IMR-90 (cell line): ENCODE data around the gene IRF5. TPM values are rescaled to one million over a fixed set of nuclear protein-coding genes. Genes with fewer than 3 reads are reported as not detected.

ENCODE experiments used
- ATAC-seq: fragments of 200-7000 bp; cut with Tn5 transposase; 2 replicates; pipeline ENCODE4 v1.9.1; 2020; ENCODE audit warnings: low read depth, mild to moderate bottlenecking, moderate library complexity
- BruUV-seq: library from RNA; stranded (reverse); fragments of 400-500 nt; replicated peaks from 2 replicates; lab custom pipeline; 2021; lab: Mats Ljungman, UMichigan
- CTCF ChIA-PET: fragments of 300-600 bp; formaldehyde crosslinking; extraction: SDS; loops from one replicate; lab custom pipeline; 2021; ENCODE audit warnings: antibody characterized with exemption; lab: Yijun Ruan, JAX
- POLR2A ChIA-PET: fragments of 300-600 bp; sonication (Branson Sonifier 250); formaldehyde crosslinking; loops from one replicate; lab custom pipeline; 2022; ENCODE audit warnings: antibody characterized with exemption; ENCODE audit not compliant: unreplicated experiment; lab: Charles Lee
- DNase-seq: peaks from one replicate; pipeline ENCODE4 v3.0.0; 2013
- H2AFZ ChIP-seq: replicated peaks from 2 replicates; pipeline ENCODE3; 2013; ENCODE audit warnings: low read length, mild to moderate bottlenecking; ENCODE audit not compliant: poor library complexity
- H2AK5ac ChIP-seq: 2 replicates; pipeline ENCODE4 v1.6.1; 2013; ENCODE audit warnings: low read depth, low read length, inconsistent platforms
- H2AK9ac ChIP-seq: replicated peaks from 2 replicates; pipeline ENCODE3; 2013; ENCODE audit warnings: mild to moderate bottlenecking, low read depth, low read length, moderate library complexity; ENCODE audit not compliant: poor library complexity
- H2BK120ac ChIP-seq: 2 replicates; pipeline ENCODE4 v1.6.1; 2013; ENCODE audit warnings: low read depth, low read length, inconsistent platforms
- H2BK15ac ChIP-seq: 3 replicates; pipeline ENCODE4 v1.6.1; 2013; ENCODE audit warnings: low read depth, low read length, inconsistent platforms
- H2BK20ac ChIP-seq: 2 replicates; pipeline ENCODE4 v1.6.1; 2013; ENCODE audit warnings: low read depth, mild to moderate bottlenecking, inconsistent platforms, low read length, moderate library complexity
- H2BK5ac ChIP-seq: 2 replicates; pipeline ENCODE4 v1.6.1; 2013; ENCODE audit warnings: mild to moderate bottlenecking, low read depth, low read length, inconsistent platforms; ENCODE audit not compliant: poor library complexity, severe bottlenecking
- H3K14ac ChIP-seq: replicated peaks from 2 replicates; pipeline ENCODE4 v1.6.1; 2013; ENCODE audit warnings: low read depth, low read length, inconsistent platforms
- H3K18ac ChIP-seq: 2 replicates; pipeline ENCODE4 v1.6.1; 2013; ENCODE audit warnings: low read depth, low read length, control low read depth
- H3K23ac ChIP-seq: 2 replicates; pipeline ENCODE4 v1.6.1; 2013; ENCODE audit warnings: low read depth, low read length, inconsistent platforms
- H3K27ac ChIP-seq: 2 replicates; pipeline ENCODE4 v1.5.1; 2013; ENCODE audit warnings: mild to moderate bottlenecking, control low read depth, low read length; ENCODE audit not compliant: insufficient read depth
- H3K27me3 ChIP-seq: 2 replicates; pipeline ENCODE4 v1.6.1; 2013; ENCODE audit warnings: low read length; ENCODE audit not compliant: control insufficient read depth, insufficient read depth
- H3K36me3 ChIP-seq: 2 replicates; pipeline ENCODE4 v1.6.1; 2013; ENCODE audit warnings: low read length, mixed read lengths; ENCODE audit not compliant: control insufficient read depth, insufficient read depth
- H3K4ac ChIP-seq: 2 replicates; pipeline ENCODE4 v1.6.1; 2013; ENCODE audit warnings: low read depth, low read length, inconsistent platforms
- H3K4me1 ChIP-seq: 2 replicates; pipeline ENCODE4 v1.6.1; 2013; ENCODE audit warnings: low read length, mixed read lengths; ENCODE audit not compliant: control insufficient read depth, insufficient read depth
- H3K4me2 ChIP-seq: 2 replicates; pipeline ENCODE4 v1.6.1; 2013; ENCODE audit warnings: low read depth, mild to moderate bottlenecking, control low read depth, low read length, moderate library complexity
- H3K4me3 ChIP-seq: 2 replicates; pipeline ENCODE4 v1.5.1; 2013; ENCODE audit warnings: low read depth, mild to moderate bottlenecking, control low read depth, low read length, moderate library complexity; ENCODE audit not compliant: insufficient read depth
- H3K56ac ChIP-seq: 2 replicates; pipeline ENCODE4 v1.6.1; 2013; ENCODE audit warnings: low read length, inconsistent platforms; ENCODE audit not compliant: insufficient read depth; ENCODE audit errors: extremely low read depth
- H3K79me1 ChIP-seq, 2 experiments: 2 replicates each; pipeline ENCODE4 v1.6.1; 2013; ENCODE audit warnings: low read length in 2 of 2, inconsistent platforms in 1 of 2, low read depth in 1 of 2
- H3K9ac ChIP-seq: 2 replicates; pipeline ENCODE4 v1.6.1; 2013; ENCODE audit warnings: low read depth, low read length, control low read depth
- H3K9me1 ChIP-seq: 2 replicates; pipeline ENCODE4 v1.6.1; 2013; ENCODE audit warnings: low read length, inconsistent platforms; ENCODE audit not compliant: insufficient read depth
- H3K9me3 ChIP-seq: 2 replicates; pipeline ENCODE4 v1.6.1; 2013; ENCODE audit warnings: low read length; ENCODE audit not compliant: control insufficient read depth, insufficient read depth
- H4K20me1 ChIP-seq: 2 replicates; pipeline ENCODE4 v1.6.1; 2013; ENCODE audit warnings: low read length, inconsistent platforms; ENCODE audit not compliant: insufficient read depth
- H4K5ac ChIP-seq: 2 replicates; pipeline ENCODE4 v1.6.1; 2013; ENCODE audit warnings: mild to moderate bottlenecking, low read depth, low read length, control low read depth
- H4K8ac ChIP-seq, 2 experiments: 2 replicates each; pipeline ENCODE4 v1.6.1; 2013; ENCODE audit warnings: low read depth in 2 of 2, low read length in 2 of 2, control low read depth in 1 of 2, inconsistent platforms in 1 of 2
- H4K91ac ChIP-seq: 2 replicates; pipeline ENCODE4 v1.6.1; 2013; ENCODE audit warnings: low read depth, low read length, inconsistent platforms; ENCODE audit not compliant: insufficient read depth
- BHLHE40 ChIP-seq: fragments of 150-350 bp; IDR thresholded peaks from 2 replicates; pipeline ENCODE4 v1.6.1; 2016; ENCODE audit warnings: mild to moderate bottlenecking, low read depth, low read length
- CEBPB ChIP-seq: IDR thresholded peaks from 2 replicates; pipeline ENCODE4 v1.6.1; 2012; ENCODE audit warnings: low read depth, low read length, improper control_type of control experiment
- ELK1 ChIP-seq: fragments of 150-350 bp; IDR thresholded peaks from 2 replicates; pipeline ENCODE4 v1.6.1; 2016; ENCODE audit warnings: low read depth, mild to moderate bottlenecking, low read length, moderate library complexity, borderline replicate concordance
- FOS ChIP-seq: fragments of 150-350 bp; IDR thresholded peaks from 2 replicates; pipeline ENCODE4 v1.6.1; 2016; ENCODE audit warnings: low read depth, low read length
- MAFK ChIP-seq: IDR thresholded peaks from 2 replicates; pipeline ENCODE4 v1.6.1; 2012; ENCODE audit warnings: low read depth, low read length, improper control_type of control experiment
- MAZ ChIP-seq: IDR thresholded peaks from 2 replicates; pipeline ENCODE4 v1.6.1; 2012; ENCODE audit warnings: low read depth, mild to moderate bottlenecking, low read length, improper control_type of control experiment, moderate library complexity, borderline replicate concordance
- MXI1 ChIP-seq: IDR thresholded peaks from 2 replicates; pipeline ENCODE4 v1.6.1; 2012; ENCODE audit warnings: low read depth, mild to moderate bottlenecking, low read length, moderate library complexity, borderline replicate concordance
- NFE2L2 ChIP-seq: fragments of 150-350 bp; IDR thresholded peaks from 2 replicates; pipeline ENCODE4 v1.6.1; 2016; ENCODE audit warnings: low read depth, mild to moderate bottlenecking, low read length
- RAD21 ChIP-seq: IDR thresholded peaks from 2 replicates; pipeline ENCODE4 v1.6.1; 2012; ENCODE audit warnings: low read length, improper control_type of control experiment
- RFX5 ChIP-seq: IDR thresholded peaks from 2 replicates; pipeline ENCODE4 v1.8.0; 2012; ENCODE audit warnings: low read depth, mild to moderate bottlenecking, low read length, moderate library complexity
- SMC3 ChIP-seq: fragments of 150-350 bp; IDR thresholded peaks from 2 replicates; pipeline ENCODE4 v1.6.1; 2016; ENCODE audit warnings: low read depth, mild to moderate bottlenecking, antibody characterized with exemption, low read length, moderate library complexity
- dilution Hi-C: fragments of 300-500 bp; cut with HindIII; formaldehyde crosslinking; loops from one replicate; pipeline ENCODE4 v1.14.3; 2018; ENCODE audit warnings: low sequenced_read_pairs; ENCODE audit not compliant: unreplicated experiment
- in situ Hi-C: fragments of 300-500 bp; cut with MboI; formaldehyde crosslinking; loops from 3 replicates; pipeline ENCODE4 v1.14.3; 2019; ENCODE audit warnings: low sequenced_read_pairs, inconsistent platforms, mixed read lengths
- intact Hi-C: fragments of 100-400 bp; cut with micrococcal nuclease; formaldehyde crosslinking; loops from 2 replicates; pipeline ENCODE4 v1.10.0; 2022
- polyA plus RNA-seq, 3 experiments: library from polyadenylated mRNA; depleted of rRNA; stranded (reverse); fragments of >200 nt; gene quantifications; 2 replicates each; pipeline ENCODE4 v1.2.3, GENCODE V29; 2012; ENCODE audit warnings: low replicate concordance in 1 of 3
- total RNA-seq: library from RNA; depleted of rRNA; stranded (reverse); fragments of >200 nt; gene quantifications from 2 replicates; pipeline ENCODE4 v1.2.3, GENCODE V29; 2012

The IRF5 gene
- total and polyA plus RNA-seq, 2 of the 4 experiments (the other 2 are of a cell fraction): 0.14 to 0.18 TPM

- Histone ChIP-seq H3K36me3 (peaks cover 19% of the 10 kb centered on the region), H3K4ac (no peak overlapping the region), H3K23ac (no peak overlapping the region), H3K27me3 (no peaks in the 10 kb centered on the region), H4K20me1 (no peaks in the 10 kb centered on the region), H3K4me1 (no peaks in the 10 kb centered on the region), H4K5ac (no peak overlapping the region), H3K27ac (no peak overlapping the region), H3K9me1 (no peaks in the 10 kb centered on the region), H3K4me2 (no peak overlapping the region), H3K4me3 (no peak overlapping the region), H2AK5ac (no peak overlapping the region), H3K14ac (no peak overlapping the region), H2BK20ac (no peak overlapping the region), H4K8ac (no peak overlapping the region), H2BK15ac (no peak overlapping the region), H4K91ac (no peak overlapping the region), H3K9ac (no peak overlapping the region), H2BK5ac (no peak overlapping the region), H2AFZ (no peak overlapping the region), H3K9me3 (no peaks in the 10 kb centered on the region), H2AK9ac (no peak overlapping the region), H3K18ac (no peak overlapping the region), H3K56ac (no peak overlapping the region), H3K79me1 (no peaks in the 10 kb centered on the region; a peak in 1 of 4 replicates), H2BK120ac (no peak overlapping the region)
- TF ChIP-seq FOS (no peak), RFX5 (no peak), SMC3 (no peak), MAFK (no peak), CEBPB (no peak), NFE2L2 (no peak), ELK1 (no peak), BHLHE40 (no peak), MAZ (no peak), RAD21 (no peak), MXI1 (no peak)
- POLR2A ChIA-PET: no interaction called here
- CTCF ChIA-PET: no interaction called here
- DNase-seq (no peak), ATAC-seq (no peak)
- no TSS peak for BruUV-seq
- in situ Hi-C loops (no loop called here), intact Hi-C loops (no loop called here), dilution Hi-C loops (no loop called here)
Observed at GRCh38 chr7:128988372-128988771, 50.6 kb downstream of the IRF5 start.
